Activated naive CD4-positive, alpha-beta T cell treated with anti-CD3 and anti-CD28 coated beads, Interleukin-2, amount 50 U/mL, for 16 hours (primary cell): ENCODE results near the gene CHCHD6.
"Not testable (repeated sequence)": the region's sequence is repeated elsewhere in the genome, so short reads cannot be mapped to it uniquely, and the experiment has no call there.

ENCODE experiments used
- DNase-seq: peaks from one replicate; pipeline ENCODE4 v3.0.0-alpha.2; 2020

Gene CHCHD6

GRCh38 chr3:126777366-126777765 lies 73.3 kb downstream of the CHCHD6 start:
- DNase-seq, result no peak

GRCh38 chr3:126780666-126781065 lies 76.6 kb downstream of the CHCHD6 start:
- no peak for DNase-seq

DNA sequence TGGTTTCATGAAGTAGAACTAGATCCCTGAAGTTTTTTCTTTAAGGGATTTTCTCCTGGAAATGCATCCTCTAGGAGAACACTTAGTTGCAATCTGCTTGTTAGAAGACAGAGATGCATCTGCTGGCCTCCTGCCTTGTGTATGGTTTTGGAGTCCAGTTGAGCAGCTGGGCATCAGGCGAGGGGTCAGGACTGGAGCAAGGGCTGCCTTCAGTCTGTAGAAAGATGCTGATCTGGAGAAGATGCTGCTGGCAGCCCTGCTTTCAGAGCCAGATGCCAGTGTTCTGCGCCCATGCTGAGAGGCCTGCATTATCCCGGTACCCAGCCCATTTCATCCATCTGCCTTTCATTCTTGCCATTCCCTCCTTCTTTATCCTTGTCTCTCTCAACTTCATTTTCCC lies 77.4 kb downstream of the CHCHD6 start:
- no peak for DNase-seq

DNA sequence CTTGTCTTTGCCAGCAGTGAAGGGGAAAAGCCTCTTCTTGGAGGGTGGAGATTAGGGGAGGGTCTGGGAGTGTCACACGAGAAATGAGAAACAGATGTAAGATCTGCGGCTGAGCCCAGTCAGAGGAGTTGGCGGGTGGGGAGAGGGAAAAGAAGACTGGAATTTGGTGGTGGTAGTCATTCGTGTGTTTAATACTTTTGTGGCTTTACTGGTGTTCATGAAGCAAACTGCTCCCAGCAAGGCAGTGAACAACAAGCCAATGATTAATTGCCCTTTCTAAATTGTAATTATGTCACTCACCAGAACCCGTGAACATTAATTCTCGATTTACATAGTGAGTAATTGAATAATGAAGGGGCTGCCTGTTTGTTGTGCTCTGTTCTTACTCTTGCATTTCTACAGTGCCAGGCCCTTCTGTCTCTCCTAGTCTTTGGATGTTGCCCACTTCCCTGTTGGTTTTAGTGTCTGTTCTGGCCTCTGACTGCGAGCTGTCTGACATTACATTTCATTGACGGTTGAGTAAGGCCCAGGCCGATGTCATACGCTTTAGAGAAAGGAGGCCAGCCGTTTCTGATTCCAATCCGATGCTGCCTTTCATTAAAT lies 78.0 kb downstream of the CHCHD6 start:
- DNase-seq, result no peak

- no peak for DNase-seq
Measured at GRCh38 chr3:126782536-126782935, 78.5 kb downstream of the CHCHD6 start.

DNA sequence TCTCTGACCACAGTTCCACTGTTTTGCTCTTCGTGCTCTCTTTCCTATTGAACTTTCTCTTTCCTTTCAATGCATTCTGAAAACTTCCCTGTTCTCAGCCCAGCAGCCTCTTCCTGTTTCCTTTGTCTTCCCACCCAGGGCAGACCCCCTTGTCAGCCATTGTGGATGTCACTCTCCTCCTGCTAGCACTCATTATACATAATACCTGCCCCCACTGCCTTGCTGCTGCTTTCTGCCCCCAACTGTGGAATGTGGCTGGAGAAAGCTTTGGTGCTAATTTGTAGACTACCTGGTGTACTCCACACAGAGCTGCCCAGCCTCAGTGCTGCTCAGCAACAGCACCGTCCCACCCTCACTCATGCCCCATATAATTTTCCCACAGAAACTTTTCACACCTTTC lies 80.2 kb downstream of the CHCHD6 start:
- DNase-seq, result no peak

GRCh38 chr3:126791320-126791719 lies 87.3 kb downstream of the CHCHD6 start:
- not testable (repeated sequence) for DNase-seq

GRCh38 chr3:126792998-126793397 lies 89.0 kb downstream of the CHCHD6 start:
- DNase-seq, result no peak

- DNase-seq, result no peak
Measured at GRCh38 chr3:126797563-126797962, 93.5 kb downstream of the CHCHD6 start.

GRCh38 chr3:126798521-126798920 lies 94.5 kb downstream of the CHCHD6 start:
- DNase-seq, result no peak

DNA sequence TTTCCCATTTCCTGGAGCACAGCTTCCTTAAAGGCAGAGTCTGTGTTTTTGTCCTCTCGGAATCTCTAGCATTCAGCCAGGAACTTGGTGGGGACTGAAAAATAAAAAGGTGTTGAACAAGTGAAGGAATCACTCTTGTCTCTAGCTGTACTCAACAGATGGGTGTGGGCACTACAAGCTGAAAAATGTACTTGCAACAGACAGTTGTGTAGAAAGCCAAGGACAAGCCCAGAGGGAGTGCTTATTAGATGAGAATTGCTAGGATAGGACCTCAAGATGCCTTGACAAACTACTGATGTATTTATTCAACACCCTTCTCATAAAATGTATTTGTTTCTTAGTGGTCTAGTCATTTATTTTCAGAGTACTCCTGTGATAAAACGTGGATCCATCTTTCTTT lies 95.1 kb downstream of the CHCHD6 start:
- no peak for DNase-seq

- not testable (repeated sequence) for DNase-seq
Measured at GRCh38 chr3:126801312-126801711, 97.3 kb downstream of the CHCHD6 start.

DNA sequence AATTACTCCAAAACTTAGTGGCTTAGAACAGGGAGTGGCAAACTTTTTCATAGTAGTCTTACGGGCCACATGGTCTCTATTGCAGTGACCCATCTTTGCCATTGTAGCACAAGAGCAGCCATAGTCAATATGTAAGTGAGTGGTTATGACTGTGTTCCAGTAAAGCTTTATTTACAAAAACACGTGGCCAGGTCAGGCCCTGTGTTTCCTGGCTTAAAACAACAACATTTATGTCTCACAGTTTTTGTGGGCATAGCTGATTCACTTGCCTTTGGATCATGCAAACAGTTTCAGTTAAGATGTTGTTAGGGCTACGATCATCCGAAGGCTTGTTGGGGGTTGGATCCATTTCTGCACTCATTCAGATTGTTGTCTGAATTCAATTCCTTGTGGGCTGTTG lies 103.8 kb downstream of the CHCHD6 start:
- DNase-seq, result no peak

DNA sequence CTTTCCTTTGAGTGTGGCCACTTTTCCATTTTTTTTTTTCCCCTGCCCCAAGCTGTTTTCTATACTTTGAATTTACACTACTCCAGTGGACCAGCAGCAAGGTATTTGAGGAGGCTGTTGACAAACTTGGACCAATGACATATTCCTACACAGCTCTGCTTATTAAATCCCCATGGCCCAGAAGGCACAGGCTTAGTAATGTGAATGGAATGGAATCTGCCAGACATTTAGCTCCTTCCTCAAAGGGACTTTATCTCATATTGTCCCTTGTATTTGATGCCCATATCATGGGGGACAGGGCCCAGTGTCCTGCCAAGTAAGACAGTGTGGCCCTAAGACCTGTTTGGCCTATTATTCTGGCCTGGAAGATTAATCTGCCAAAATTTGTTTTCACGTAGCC lies 107.5 kb downstream of the CHCHD6 start:
- DNase-seq, result no peak

- DNase-seq, result no peak
Measured at GRCh38 chr3:126816298-126816697, 112.3 kb downstream of the CHCHD6 start.

- DNase-seq, result no peak
Measured at GRCh38 chr3:126816986-126817777, 113.1 kb downstream of the CHCHD6 start.

- DNase-seq, result no peak
Measured at GRCh38 chr3:126817781-126818180, 113.7 kb downstream of the CHCHD6 start.

GRCh38 chr3:126818400-126819095 lies 114.5 kb downstream of the CHCHD6 start:
- no peak for DNase-seq

GRCh38 chr3:126826693-126827092 lies 122.7 kb downstream of the CHCHD6 start:
- DNase-seq, result no peak

DNA sequence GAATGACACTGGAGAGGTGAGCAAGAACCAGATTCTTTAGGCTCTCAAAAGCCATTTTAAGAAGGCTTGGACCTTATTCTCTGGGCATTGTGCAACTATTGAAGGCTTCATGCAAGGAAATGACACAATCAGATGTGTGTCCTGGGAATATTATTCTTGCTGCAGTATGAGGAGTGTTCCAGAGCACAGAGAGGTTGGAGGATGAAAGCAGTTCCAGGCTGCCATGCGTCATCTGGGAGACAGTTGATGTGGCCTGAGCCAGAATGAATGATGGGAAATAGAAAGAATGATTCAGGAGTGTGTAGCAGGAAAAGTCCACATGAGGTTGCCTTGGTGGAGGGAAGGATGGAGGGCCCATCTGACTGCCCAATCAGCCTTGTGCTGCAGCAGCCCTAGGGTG lies 123.1 kb downstream of the CHCHD6 start:
- no peak for DNase-seq

DNA sequence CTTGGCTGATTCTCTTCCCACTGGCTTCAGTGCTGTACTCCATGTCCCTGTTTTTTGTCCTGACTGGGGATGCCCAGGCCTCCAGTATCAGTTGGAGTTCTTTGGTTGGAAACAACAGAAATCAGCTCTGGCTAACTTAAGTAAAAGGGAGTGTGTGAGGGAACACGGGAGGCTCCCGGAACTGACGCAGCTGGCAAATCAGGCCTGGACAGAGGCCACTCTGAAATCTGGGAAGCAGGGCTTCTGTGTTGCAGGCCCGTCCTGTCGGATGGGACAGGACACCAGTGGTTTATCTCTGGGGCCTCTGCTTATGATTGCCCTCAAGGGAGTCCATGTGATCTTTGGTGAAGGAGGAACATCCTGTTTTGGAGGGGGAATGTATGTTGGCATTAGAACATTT lies 124.3 kb downstream of the CHCHD6 start:
- DNase-seq, result no peak

- no peak for DNase-seq
Measured at GRCh38 chr3:126832933-126833332, 128.9 kb downstream of the CHCHD6 start.

DNA sequence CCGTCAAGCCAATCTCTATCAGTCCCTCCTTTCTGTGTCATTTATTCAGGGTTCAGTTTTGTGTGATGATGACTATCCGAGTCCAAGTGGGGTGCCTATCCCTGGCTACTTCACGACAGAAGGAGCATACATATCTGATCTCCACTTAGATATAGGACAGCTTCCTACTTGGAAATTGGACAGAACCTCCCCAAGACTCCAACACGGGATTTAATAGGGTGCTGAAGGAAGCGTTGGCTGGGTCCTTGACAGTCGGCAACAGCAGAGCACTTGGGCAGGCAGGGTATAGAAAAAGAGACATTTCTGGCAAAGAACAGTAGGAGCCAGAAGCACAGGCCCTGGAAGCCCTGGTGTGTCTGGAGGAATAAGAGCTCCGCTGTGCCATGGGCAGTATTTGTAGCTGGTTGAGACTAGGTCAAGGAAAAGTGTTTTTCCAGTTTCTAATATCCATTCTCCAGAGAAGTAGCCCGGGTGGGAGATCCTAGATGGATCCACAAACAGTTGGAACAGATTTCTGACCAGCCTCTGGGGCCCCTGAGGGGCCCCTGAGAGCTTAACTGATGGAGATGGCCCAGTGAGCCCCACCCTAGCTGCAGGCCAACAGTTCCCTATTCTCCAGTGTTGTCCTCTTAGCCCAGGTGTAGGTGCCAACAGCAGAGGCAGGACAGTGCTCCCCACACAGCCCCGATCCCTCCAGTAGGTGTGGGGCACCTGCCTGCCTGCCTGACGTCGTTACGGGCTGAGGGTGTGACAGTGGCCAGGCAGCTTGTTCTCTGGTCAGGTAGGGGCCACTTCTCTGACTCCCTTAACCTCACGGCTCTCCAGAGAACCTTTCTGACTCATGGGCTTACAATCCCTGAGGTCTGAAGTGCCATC lies 130.8 kb downstream of the CHCHD6 start:
- DNase-seq, result no peak
